NCI-H82 treated with DMSO at 0.1 percent for 48 hours (cell line): ENCODE measurements around the gene PRDM8.
"Not testable (repeated sequence)": the region's sequence is repeated elsewhere in the genome, so short reads cannot be mapped to it uniquely, and the experiment has no call there.

Source experiments
- DNase-seq: peaks from one replicate; lab custom pipeline; 2025; ENCODE audit not compliant: unreplicated experiment; lab: John Stamatoyannopoulos, UW

PRDM8 gene

DNA sequence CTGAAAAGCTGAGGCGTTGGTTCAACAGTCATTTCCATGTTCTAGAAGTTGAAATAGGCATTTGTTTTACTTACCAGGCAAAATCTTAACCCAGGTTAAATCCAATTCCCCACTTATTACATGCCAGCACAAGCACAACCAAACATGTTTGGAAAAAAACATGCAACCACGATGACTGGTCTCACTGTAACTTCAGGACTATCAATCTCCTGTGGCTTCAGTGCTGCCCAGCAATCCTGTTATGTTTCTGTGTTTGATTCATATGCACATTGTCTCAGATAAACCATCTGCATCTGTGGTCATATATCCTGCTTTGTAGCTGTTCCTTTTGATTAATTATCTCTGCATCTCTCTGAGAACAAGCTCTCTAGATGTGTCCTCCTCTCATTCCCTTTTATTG, 28.3 kb downstream of the PRDM8 start:
- no peak for DNase-seq

- no peak for DNase-seq
Measured at GRCh38 chr4:80226094-80226493, 28.8 kb downstream of the PRDM8 start.

- no peak for DNase-seq
Measured at GRCh38 chr4:80228460-80228859, 31.2 kb downstream of the PRDM8 start.

- DNase-seq = no peak
Measured at GRCh38 chr4:80229128-80229527, 31.8 kb downstream of the PRDM8 start.

GRCh38 chr4:80229590-80229989, 32.3 kb downstream of the PRDM8 start:
- DNase-seq = no peak

DNA sequence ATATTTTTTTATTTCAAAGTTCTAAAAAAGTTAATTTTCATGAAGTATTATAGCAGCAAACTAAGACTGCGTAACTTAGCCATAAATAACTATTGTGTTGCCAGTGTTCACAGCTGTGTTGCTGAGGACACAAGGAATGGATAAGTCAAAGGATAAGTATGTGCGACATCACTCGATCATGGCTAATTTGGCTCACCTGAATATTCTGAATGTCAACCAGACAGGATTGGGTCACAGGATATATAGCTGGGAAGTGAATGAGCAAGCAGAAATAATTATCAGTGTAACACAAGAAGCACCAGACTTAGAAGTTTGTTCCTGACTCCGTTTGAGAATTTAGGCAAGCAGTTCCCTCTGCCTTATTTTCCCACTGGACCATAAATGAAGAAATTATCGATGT, 33.9 kb downstream of the PRDM8 start:
- DNase-seq = no peak

DNA sequence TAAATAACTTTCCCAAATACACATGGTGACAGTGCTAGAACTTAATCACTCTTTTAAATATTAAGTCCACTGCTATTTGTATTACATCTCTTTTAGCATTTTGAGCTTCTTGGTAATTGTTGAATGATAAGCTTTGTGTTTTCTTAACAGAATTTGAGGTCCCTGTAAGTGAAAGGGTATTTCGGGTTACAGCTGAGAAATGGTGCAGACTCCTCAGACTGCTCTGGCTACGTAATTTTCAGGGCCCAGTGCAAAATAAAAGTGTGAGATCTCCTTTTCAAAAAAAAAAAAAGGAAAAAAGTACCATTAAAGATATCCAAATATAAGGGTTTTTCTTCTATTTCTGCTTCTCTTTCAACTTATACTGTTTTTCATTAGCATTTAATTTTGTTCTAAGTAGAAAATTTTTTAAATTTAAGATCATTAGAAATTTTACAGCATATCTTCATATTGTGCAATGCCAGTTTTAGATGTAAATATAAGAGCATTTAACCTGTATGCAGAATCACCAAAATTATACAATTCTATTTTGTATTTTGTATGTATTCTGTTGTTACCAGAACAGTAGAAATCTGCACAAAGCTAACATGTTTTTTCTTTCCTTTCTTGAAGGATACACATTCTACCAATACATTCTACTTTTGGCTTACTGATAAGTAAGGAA, 35.5 kb downstream of the PRDM8 start:
- no peak for DNase-seq

GRCh38 chr4:80233390-80233789, 36.1 kb downstream of the PRDM8 start:
- DNase-seq = no peak

DNA sequence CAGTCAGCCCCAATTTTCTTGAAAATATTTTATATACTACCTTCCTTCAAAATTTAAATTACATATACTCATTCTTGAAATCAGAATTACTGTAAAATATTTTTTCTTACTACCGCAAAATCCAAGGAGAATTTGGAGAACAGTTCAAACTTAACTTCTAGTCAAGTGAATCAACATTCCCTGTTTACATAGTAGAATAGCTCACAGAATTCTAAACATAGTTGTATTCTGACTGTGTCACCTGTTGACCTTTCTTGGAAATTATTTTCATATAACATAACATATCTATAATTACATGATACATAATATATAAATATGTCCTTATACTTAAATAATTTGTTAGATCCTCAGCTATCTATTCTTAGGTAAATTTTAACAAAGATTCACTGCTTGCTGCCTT, 38.1 kb downstream of the PRDM8 start:
- no peak for DNase-seq

DNA sequence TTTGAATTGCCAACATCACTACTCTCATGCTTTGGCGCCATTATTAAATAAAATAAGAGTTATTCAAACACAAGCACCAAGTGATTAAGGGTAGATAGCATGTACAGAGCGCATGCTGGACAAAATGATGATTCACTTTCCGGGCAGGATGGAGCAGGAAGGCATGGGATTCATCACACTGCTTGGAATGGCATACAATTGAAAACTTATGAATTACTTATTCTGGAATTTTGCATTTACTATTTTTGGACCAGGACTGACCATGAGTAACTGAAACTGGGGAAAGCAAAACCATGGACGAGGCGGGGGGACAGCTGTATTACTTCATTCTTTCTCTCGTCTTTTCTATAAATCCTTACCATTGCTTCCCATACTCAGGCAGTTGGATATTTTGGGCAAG, 40.7 kb downstream of the PRDM8 start:
- no peak for DNase-seq

DNA sequence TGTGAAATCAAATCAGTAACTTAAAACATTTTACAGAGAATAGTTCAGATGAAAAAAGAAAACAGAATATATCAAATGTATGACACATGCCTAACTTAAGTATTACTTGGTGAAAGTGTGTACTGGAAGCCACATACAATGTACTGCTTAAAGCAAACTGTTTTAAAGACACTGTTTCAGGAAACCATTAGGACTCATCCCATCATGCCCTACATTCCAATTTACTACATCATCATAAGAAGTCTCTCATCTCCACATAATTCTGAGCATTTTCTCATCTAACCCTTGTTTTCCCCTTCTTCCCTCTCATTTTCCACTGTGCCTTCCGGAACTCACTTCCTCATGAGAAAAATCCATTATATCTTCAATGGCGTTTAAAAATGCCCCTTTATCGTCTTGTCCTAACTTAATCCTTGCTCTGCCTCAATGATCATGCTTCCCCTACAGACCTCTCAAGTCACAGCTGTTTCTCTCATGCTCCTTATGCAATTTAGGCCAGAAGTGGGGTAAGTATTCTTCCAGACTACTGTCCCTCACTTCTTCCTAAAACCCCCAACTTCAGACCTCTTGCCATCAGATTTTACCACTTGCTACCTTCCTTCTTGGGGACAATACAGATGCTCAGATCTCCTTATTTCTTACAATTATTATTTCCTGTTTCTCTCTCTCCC, 42.3 kb downstream of the PRDM8 start:
- no peak for DNase-seq

DNA sequence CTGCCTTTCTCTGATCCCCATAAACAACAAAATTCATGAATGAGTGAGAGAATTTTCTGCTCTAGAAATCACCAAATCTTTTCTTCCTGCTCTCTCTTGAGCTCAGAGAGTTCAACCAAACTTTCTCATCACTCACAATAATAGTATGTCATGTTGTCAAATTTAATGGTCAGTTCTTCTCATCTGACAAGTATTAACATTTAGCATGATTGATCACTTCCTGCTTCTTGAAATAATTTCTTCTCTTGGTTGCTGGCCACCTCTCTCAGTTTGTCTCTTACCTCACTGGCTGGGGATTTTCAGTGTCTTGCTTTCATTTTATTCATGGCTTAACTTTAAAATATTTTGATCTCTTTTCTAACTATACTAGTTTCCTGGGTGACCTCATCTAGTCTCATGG, 43.7 kb downstream of the PRDM8 start:
- DNase-seq = no peak

- no peak for DNase-seq
Measured at GRCh38 chr4:80243274-80244018, 46.1 kb downstream of the PRDM8 start.

DNA sequence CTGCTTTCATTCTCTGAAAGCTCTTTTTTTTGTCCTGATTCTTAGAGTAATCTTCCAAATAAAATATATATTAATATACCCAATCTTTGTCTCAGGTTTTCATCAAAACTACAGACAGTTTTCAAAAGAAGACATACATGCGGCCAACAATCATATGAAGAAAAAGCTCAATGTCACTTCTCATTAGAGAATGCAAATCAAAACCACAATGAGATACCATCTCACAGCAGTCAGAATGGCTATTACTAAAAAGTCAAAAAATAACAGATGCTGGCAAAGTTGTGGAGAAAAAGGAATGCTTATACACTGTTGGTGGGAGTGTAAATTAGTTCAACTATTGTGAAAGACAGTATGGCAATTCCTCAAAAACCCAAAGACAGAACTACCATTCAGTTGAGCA, 50.2 kb downstream of the PRDM8 start:
- DNase-seq = not testable (repeated sequence)

- no peak for DNase-seq
Measured at GRCh38 chr4:80249144-80249543, 51.8 kb downstream of the PRDM8 start.

DNA sequence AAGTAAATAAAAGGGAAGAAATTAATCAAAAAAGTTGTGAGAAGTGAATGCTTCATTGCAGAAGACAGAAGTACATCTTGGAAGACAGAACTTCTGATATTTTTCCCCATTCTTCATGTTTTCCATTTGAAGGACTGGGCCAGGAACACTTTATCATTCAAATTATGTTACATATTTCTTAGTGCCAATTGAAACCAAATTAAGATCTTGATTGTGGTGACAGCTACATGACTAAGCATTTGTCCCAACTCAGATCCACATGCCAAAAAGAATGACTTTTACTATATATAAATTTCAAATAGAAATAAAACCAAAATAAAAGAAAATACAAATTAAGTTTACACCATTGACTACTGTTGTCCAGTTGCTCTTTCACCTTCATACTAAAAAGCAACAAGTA, 55.1 kb downstream of the PRDM8 start:
- no peak for DNase-seq

- no peak for DNase-seq
Measured at GRCh38 chr4:80252953-80253352, 55.6 kb downstream of the PRDM8 start.

DNA sequence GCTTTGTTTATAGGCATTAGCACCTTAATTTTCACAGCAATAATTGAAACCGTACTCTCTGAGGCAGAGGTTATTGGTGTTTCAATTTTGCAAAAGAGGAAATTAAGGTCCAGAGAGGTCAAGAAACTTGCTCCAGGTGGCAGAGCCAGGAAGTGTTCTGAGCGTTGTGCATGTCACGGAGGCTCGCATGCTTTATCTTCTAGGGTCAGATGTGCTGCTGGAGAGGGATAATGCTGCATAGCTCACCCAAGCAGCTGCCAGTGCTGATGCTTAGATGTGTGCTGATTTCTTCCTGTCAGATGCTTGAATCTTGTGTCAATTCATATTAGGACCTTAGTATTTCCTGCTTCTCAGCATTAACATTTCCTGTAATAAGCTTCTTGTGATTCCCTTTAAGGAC, 56.2 kb downstream of the PRDM8 start:
- DNase-seq = no peak
